Measurements from ENCODE around the gene MYCN. TPM values are rescaled to one million over a fixed set of nuclear protein-coding genes. Genes with fewer than 3 reads are reported as not detected.

The MYCN gene
- total RNA-seq, 1 experiment from 2014 or later: 8.7 TPM

DNA sequence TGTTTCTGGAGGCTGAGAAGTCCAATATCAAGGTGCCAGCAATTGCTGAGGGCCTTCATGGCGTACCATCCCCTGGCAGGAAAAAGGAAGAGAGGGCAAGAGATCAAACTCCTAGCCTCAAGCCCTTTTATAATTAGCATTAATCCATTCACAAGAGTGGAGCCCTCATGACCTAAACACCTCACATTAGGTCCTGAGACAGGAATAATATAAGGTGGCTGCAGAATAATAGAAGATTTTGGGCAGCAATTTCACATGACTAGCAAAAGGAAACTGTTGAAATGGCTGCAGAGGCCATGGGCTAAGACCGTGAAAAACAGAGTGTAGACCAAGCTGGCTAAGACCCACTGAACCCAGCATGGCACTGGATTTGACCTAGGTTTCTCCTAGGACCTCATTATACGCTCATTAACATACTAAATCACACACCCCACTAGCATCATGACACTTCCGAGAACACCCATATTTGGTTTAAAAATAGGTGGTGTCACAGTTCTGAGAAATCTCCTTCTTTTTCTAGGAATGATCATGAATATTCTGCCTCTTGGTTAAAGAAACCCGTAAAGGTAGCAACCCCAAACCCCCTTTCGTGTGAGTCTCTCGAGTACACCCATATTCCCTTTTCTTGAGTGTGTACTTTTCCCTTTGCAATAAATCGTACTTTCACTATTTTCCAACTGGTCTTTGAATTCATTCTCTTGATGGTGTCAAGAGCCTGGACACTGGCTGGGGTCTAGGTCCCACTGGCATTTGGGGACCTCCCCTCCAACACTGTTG is 3.1 kb upstream of the MYCN start:
- Mint-ChIP-seq H3K9me3 (ENCODE audit: low read depth, unreplicated experiment) (no peaks in the 10 kb centered on the region), H3K4me1 (ENCODE audit: low read depth, unreplicated experiment) (peaks cover 7% of the 10 kb centered on the region), H3K27me3 (ENCODE audit: unreplicated experiment) (no peaks in the 10 kb centered on the region), H3K36me3 (ENCODE audit: insufficient read depth, unreplicated experiment) (peaks cover 27% of the 10 kb centered on the region), H3K4me3 (ENCODE audit: low read depth, unreplicated experiment) (no peak overlapping the region), H3K27ac (ENCODE audit: unreplicated experiment) (no peak overlapping the region)
- DNase-seq: no peak
- intact Hi-C loops (cut with micrococcal nuclease; ENCODE audit: unreplicated experiment): no loop called here
- BruUV-seq (replicated peaks): no TSS peak
- TF ChIP-seq, protein P1, sequence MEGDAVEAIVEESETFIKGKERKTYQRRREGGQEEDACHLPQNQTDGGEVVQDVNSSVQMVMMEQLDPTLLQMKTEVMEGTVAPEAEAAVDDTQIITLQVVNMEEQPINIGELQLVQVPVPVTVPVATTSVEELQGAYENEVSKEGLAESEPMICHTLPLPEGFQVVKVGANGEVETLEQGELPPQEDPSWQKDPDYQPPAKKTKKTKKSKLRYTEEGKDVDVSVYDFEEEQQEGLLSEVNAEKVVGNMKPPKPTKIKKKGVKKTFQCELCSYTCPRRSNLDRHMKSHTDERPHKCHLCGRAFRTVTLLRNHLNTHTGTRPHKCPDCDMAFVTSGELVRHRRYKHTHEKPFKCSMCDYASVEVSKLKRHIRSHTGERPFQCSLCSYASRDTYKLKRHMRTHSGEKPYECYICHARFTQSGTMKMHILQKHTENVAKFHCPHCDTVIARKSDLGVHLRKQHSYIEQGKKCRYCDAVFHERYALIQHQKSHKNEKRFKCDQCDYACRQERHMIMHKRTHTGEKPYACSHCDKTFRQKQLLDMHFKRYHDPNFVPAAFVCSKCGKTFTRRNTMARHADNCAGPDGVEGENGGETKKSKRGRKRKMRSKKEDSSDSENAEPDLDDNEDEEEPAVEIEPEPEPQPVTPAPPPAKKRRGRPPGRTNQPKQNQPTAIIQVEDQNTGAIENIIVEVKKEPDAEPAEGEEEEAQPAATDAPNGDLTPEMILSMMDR (IDR thresholded peaks at IDR 0.05; ENCODE audit: unreplicated experiment): no peak
- CTCF ChIA-PET: no interaction called here

DNA sequence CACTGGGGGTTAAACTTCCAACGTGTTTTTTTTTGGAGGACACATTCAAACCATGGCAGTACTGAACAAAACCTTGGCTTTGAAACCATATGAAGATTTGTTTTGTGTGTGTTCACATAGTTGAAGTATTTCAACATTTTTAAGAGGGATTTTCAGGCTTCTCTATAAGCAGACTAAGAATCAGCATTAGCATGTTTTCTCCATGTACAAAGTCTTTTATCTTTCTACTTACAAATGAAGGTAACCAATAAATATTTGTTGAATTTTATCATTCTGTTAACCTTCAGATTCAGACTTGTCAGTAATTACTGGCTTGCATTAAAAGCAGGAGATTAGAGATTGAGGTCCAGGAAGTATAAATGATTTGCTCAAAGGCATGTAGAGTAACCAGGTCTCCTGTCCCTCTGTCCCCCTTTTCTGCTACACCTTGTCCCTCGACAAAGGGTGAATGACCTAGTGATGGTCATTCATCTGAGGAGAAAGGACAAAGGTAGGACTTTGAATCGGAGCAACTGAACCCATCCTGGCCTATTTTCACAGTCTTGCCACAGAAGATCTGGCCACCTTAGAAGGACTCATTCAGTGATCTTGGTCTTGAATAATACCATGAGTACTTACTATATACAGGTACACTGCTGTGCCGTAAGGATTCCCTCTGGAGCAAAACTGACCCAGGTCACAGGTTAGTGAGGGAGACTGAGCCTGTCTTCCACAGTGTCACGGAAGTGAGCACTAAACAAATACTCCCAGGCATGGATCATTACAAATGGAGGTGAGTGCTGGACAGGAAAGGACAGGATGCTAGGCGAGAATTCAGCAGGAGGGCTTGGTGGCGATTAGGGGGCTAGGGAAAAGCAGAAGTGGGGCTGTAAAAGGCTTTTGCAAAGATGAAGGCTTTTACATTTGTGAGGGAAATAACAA is 2.2 kb upstream of the MYCN start:
- H3K4me3 Mint-ChIP-seq (ENCODE audit: low read depth, unreplicated experiment): no peak overlapping the region
- CTCF ChIA-PET: interaction anchor here (0.7 kb wide), 1 partner anchor 351 kb away, joined by 4 read pairs; no protein-coding TSS in a partner anchor
- intact Hi-C loops (cut with micrococcal nuclease; ENCODE audit: unreplicated experiment): no loop called here
- no peak overlapping the region for H3K27ac Mint-ChIP-seq (ENCODE audit: unreplicated experiment)
- peaks cover 7% of the 10 kb centered on the region for H3K4me1 Mint-ChIP-seq (ENCODE audit: low read depth, unreplicated experiment)
- H3K36me3 Mint-ChIP-seq (ENCODE audit: insufficient read depth, unreplicated experiment): peaks cover 31% of the 10 kb centered on the region
- BruUV-seq (replicated peaks): no TSS peak
- TF ChIP-seq, protein P1 (IDR thresholded peaks at IDR 0.05; ENCODE audit: unreplicated experiment): no peak
- no peaks in the 10 kb centered on the region for H3K9me3 Mint-ChIP-seq (ENCODE audit: low read depth, unreplicated experiment)
- H3K27me3 Mint-ChIP-seq (ENCODE audit: unreplicated experiment): no peaks in the 10 kb centered on the region
- DNase-seq: no peak

DNA sequence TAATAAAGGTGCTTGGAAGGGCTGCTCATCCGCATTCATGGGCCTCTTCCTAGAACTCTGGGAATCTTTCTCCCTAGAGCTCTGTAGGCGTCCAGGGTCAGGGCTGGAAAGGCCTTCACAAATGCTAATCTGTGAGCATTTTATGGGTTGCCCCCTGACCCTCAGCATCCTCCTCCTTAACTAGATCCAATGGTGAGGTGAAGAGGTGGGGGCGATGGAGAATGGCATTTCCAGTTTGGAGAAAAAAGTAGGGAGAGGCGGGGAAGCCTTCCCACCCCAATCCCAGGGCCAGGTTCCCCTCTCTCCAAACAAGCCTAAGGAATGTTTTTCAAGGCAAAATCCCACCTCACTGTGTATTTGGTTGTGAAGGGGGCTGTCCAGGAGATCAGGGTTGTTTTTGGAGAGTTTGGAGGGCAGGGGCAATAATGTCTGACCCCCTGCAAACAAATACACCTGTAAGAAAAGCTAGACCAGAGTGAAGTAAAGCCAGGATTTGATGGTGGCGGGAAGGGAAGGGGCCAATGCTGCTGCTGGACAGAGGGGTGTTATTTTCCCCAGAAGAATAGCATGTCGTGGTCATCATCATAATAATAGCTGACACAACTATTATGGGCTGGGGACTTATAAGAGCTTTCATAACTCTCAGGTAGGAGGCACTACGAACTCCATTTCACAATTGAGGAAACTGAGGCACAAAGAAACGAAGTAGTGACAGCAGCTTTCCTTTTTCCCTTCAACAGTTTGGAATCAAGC is 1.4 kb upstream of the MYCN start:
- H3K36me3 Mint-ChIP-seq (ENCODE audit: insufficient read depth, unreplicated experiment): peaks cover 39% of the 10 kb centered on the region
- no peak overlapping the region for H3K27ac Mint-ChIP-seq (ENCODE audit: unreplicated experiment)

More for the DNA sequence above, 1.4 kb upstream of the MYCN start:
- intact Hi-C loops (cut with micrococcal nuclease; ENCODE audit: unreplicated experiment): loop anchor here (1.0 kb wide), 2 partner anchors 342 to 548 kb away; no protein-coding TSS in a partner anchor
- no peaks in the 10 kb centered on the region for H3K9me3 Mint-ChIP-seq (ENCODE audit: low read depth, unreplicated experiment)
- CTCF ChIA-PET: interaction anchor here (0.7 to 2.6 kb wide), 14 partner anchors 26 to 670 kb away, joined by 3 to 47 read pairs (median 4); no protein-coding TSS in a partner anchor
- peak overlapping the region; percentile 99 for H3K4me3 Mint-ChIP-seq (ENCODE audit: low read depth, unreplicated experiment)
- H3K4me1 Mint-ChIP-seq (ENCODE audit: low read depth, unreplicated experiment): peaks cover 15% of the 10 kb centered on the region
- TF ChIP-seq, protein P1 (IDR thresholded peaks at IDR 0.05; ENCODE audit: unreplicated experiment): no peak
- DNase-seq: no peak
- BruUV-seq (replicated peaks): no TSS peak
- H3K27me3 Mint-ChIP-seq (ENCODE audit: unreplicated experiment): no peaks in the 10 kb centered on the region
